GM18498 (cell line): ENCODE measurements around the gene GALNS.
"Not testable (repeated sequence)": the region's sequence is repeated elsewhere in the genome, so short reads cannot be mapped to it uniquely, and the experiment has no call there.

Source experiments
- ATAC-seq: cut with Tn5 transposase; IDR thresholded peaks from one replicate; pipeline ENCODE4 v1.9.1; 2021; ENCODE audit warnings: mild to moderate bottlenecking, moderate library complexity; ENCODE audit not compliant: unreplicated experiment

Gene GALNS

DNA sequence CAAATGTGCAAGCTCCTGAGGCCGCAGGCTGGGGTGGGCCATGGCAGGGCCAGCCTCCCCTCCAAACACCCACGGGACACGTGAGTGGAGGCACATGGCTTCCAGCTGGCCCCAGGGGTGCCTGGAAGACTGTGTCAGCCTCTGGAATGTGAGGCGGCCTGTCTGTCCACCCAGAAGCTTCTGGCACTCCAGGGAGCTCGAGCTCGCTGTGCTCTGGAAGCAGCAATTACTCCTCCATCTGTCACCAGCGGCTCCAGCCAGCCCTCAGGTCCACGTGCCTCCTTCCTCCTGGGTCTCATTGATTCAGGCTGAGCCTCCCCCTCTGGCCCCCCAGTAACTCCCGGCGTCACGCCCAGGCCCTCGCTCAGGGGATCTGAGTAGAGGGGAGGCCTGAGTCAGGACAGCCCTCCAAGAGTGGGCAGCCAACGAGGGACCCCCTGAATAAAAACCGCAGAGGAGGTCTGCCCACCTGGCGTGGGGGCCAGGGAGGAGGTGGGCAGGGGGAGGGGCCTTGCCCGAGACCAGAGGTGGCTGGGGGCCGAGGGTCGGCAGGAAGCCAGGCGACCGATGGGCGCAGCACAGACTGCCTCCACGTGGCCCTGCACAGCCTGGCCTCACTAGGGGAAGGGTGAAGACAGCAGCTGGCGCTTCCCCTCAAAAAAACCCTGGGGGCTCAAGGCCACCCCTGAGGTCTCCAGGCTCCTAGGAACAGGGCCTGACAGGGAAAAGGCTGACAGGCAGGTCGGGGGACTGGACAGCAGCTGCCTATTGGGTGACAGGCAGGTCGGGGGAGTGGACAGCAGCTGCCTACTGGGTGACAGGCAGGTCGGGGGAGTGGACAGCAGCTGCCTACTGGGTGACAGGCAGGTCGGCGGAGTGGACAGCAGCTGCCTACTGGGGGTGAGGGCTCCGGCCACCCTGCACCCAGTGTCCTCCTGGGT is 83.6 kb downstream of the GALNS start:
- no peak for ATAC-seq

DNA sequence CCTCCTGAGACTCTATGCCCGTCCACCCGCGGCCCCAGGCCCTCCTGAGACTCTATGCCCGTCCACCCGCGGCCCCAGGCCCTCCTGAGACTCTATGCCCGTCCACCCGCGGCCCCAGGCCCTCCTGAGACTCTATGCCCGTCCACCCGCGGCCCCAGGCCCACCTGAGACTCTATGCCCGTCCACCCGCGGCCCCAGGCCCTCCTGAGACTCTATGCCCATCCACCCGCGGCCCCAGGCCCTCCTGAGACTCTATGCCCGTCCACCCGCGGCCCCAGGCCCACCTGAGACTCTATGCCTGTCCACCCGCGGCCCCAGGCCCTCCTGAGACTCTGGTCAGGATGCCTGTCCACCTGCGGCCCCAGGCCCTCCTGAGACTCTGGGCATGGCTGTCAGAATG is 85.0 kb downstream of the GALNS start:
- not testable (repeated sequence) for ATAC-seq

DNA sequence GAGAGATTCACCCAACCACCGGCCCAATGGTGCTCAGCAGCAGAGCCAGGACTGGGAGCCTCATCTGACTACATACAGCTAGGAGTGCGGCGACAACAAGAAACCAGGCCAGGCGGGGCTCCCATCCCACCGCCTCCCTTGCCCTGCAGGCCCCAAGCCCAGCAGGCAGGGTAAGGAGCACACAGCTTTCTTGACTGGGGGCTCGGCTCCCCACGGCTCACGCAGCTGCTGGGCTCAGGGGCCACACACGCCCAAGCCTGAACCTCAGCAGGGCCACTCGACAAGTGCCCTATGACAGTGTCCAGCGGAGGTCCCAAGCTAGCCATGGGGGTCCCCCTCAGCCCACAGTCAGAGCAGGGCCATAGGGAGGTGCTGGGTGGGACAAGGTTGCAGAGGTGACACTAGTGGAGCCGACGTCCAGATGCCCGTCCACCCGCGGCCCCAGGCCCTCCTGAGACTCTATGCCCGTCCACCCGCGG is 85.4 kb downstream of the GALNS start:
- ATAC-seq: no peak

DNA sequence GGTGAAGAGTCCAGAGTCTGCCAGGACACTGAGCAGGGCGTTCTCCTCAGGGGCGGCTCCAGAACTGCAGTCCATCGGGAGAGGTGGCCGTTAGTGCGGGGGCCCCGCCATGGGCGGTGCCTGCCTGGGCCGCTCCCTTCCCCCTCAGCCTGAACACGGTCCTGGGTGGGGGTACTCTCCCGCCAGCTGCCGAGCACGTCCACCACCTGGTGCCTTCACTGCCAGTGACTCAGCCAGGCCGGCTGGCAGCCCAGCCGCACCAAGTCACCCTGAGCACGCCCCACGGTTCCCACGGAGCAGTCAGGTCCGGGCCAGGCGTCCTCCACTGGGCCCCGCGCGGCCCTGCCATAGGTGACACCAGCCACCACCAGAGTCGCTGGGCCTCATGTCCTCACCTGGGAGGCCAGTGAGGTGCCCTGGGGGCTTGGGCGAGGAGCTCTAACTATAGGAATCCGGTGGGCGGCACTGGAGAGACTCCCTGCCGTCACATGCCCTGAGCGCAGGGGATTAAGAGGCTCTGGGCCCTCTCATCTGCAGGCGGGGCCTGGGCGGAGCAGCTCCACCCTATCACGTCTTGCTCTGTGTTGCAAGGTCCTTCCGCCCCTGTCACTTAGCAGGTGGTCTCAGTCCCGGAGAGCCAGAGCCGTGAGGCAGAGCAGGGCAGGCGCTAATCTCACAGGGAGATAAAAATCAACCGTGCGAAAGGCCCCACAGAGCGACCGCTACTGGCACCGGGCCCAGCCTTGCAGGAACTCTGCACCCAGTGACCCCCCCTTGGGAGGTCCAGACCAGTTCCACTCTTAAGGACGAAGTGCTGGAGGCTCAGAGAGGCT is 86.1 kb downstream of the GALNS start:
- no peak for ATAC-seq

DNA sequence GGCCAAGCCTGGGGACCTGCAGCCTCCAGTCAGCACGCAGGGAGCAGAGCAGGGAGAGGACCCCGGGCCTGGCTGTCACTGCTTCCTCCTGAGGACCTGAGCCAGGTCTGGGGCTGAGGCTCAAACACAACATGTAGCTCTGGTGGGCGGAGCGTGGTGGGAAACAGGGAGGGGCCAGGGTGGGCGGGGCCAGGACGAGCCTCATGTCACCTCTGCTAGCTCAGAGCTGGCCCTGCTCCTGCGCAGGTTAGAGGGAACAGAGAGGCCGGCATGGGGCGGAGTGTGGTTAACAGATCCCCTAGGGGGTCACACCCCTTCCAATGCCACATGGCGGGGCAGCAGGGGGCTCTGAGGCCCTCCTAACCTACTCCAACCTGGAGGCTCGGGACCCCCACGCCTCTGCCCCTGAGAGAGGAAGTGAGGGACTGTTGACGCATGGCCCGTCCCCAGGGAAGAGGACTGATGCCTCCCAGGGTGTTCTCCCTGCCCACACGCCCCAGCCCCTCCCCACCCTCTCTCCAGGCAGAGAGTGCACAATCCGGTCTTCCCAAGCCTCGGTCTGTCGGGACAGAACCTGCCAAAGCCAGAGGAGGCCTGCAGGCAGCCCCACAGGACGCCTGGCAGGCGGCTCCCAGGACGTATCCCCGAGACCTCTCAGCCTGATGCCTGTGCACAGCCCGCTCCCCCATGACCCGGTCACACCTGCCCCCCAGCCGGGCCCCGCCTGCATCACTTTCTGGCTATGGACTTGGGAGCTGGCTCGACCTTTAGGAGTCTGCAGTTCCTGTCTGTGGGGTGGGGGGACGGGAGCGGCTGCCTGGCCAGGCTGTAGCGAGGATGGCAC is 86.9 kb downstream of the GALNS start:
- ATAC-seq: no peak

DNA sequence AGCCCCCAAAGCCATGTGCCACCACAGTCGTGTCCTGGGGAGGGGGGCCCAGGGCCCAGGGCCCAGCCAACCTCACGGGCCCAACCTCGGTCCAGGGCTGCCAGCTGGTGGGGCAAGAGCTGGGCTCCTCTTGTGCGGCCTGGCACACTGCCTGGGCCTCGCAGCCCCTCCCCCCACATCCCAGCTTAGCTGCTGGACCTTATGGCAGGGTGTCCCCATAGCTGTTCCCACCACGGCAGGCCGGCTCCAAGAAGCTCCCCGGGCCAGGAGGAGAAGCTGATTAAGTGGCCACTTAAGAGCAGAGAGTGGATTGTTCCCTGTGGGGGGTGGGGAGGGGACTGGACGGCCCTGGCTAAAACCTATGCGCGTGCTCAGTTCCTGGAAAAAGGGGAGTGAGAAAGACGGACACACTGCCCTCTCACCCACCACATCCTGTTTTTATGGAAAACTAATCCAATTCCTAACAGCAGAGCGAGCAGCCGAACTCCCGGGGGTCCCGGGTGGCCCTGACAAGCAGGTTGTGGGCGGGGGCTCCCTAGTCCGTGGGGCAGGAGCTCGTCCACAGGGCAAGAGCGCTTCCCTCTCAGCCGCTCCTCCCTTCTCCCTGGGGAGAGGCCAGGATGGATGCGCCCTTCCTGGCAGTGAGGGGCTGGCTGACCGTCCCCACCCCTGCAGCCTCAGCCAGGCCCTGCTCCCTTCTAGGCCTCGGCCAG is 88.5 kb downstream of the GALNS start:
- no peak for ATAC-seq

DNA sequence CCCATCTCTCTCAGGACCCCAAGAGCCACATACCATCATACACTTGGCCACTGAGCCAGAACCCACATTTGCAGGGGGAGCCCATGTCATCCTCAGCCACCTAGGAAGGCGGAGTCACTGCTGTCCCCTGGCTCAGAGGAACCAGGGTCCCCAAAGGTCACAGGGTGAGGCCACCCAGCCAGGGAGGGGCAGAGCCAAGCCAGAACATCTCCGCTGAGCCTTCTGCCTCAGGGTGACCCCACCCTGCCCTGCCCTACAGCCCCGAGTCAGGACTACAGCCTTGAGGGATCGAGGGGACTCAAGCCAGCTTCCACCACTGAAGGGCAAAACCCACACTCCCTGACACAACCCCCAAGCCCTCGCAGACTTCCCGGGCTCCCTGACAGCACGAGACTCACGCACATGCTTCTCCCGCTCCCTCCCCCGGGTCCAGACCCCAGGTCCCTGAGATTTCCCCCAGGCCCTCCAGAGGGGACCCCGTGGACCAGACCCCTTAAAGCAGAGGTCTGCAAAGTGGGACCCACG is 89.1 kb downstream of the GALNS start:
- no peak for ATAC-seq

DNA sequence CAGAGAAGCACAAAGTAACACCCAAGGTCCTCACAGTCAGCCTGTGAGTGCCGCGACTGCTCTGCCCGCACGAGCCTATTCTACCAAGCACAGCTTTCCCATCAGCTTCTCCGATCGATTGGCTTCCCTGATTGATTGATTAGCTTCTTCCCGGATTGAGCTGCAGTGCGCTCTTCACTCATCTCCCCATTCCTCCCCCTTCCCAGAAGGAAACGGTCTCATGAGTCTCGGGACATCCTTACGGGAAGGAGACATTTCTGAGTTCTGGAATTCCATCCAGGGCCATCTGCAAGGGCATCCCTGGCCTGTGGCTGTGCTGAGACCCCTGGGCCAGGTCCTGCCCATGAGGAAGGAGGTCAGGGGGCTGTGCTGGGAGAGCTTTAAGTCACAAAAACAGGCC is 89.8 kb downstream of the GALNS start:
- no peak for ATAC-seq

DNA sequence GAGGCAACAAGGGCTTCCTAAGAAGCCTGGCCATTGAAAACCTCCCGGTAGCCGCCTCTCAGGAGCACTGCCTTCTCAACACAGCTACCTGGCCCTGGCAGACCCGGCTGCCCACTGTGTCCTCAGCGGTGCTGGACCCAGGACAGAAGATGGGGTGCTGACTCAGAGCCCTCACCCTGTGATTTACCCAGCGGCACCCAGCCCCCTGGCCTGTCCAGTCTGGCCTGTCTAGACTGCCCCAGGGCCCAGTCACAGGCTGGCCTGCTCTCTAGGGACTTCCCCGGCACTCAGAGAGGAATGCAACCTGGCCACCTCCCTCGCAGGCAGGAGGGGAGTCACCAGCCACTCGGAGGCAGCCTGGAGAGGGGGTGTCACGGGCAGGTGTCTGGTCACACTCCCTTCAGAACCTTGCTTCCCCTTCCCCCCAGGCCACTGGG is 91.8 kb downstream of the GALNS start:
- no peak for ATAC-seq

DNA sequence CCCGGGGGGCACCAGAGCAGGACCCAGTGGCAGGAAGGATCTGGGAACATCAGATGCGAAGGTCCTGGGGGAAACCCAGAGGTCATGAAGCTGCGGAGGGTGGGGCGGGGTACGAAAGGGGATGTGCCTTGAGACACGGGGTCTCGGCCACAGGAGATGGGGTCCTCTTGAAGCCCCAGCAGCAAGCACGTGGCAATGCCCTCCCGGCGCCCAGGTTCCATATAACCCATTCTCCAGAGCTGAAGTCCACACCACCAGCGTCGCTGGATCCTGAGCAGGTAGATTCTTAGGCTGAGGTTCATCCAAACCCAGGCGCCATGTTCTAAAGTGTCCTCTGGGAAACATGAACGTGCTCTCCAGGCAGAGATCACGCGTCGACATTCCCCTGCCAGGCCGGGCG is 92.7 kb downstream of the GALNS start:
- ATAC-seq: no peak
